ENCODE measurements around the gene PCNT. TPM values are rescaled to one million over a fixed set of nuclear protein-coding genes. Genes with fewer than 3 reads are reported as not detected.

The PCNT gene
- total and polyA plus RNA-seq, 9 of the 15 experiments (the other 6 are each of a cell fraction or from before 2014, with no cell fraction given): 9.1 to 53.5 (median 31.3) TPM

DNA sequence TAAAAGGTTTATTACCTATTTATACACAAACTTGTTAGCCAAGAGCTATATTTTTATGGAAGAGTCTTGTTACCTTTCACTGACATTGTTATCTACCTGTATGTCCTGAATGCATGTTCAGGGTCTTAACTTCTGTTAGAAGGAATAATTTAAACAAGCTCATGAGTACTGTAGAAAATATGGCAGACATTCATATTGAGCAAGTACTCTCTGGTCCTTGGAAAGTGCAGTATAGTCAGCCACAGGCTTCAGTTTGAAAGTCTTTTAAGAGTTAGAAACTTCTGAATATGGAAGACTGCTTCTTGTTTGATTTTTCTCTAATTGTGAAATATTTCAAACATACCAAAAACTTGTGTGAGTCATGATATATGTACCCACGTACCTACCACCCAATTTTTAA is 151.3 kb downstream of the PCNT start (continued):
- no peak for TF ChIP-seq THRB (CRISPR knock-in tag; conservative IDR thresholded peaks at IDR 0.05)
- TF ChIP-seq, protein P1, sequence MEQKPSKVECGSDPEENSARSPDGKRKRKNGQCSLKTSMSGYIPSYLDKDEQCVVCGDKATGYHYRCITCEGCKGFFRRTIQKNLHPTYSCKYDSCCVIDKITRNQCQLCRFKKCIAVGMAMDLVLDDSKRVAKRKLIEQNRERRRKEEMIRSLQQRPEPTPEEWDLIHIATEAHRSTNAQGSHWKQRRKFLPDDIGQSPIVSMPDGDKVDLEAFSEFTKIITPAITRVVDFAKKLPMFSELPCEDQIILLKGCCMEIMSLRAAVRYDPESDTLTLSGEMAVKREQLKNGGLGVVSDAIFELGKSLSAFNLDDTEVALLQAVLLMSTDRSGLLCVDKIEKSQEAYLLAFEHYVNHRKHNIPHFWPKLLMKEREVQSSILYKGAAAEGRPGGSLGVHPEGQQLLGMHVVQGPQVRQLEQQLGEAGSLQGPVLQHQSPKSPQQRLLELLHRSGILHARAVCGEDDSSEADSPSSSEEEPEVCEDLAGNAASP (IDR thresholded peaks at IDR 0.05): no peak
- TF ChIP-seq BRD9 (IDR thresholded peaks at IDR 0.05; ENCODE audit: low read depth, partially characterized antibody): no peak
- TF ChIP-seq PRPF4 (IDR thresholded peaks at IDR 0.05; ENCODE audit: insufficient read depth, low read depth, low read length, poor library complexity, severe bottlenecking): no peak
- TF ChIP-seq ZNF780A (CRISPR knock-in tag; IDR thresholded peaks at IDR 0.05): no peak
- no peak for TF ChIP-seq FOXO4 (CRISPR knock-in tag; IDR thresholded peaks at IDR 0.05)

- H3K36me3 ChIP-seq (ENCODE audit: control insufficient read depth, insufficient read depth, low read length): peaks cover 12% of the 10 kb centered on the region; the same call in 2 of the 3 replicates
- no peak overlapping the region for H3K27ac ChIP-seq (ENCODE audit: extremely low read depth, low read depth, low read length)
- no TSS peak for BruUV-seq (replicated peaks)
- H3K4me2 ChIP-seq (ENCODE audit: insufficient read depth, low read length): no peak overlapping the region
- peaks cover 6% of the 10 kb centered on the region; the same call in 1 of the 3 replicates for H3K79me2 ChIP-seq (ENCODE audit: control insufficient read depth, insufficient read depth, low read length)
- ATAC-seq (no peak), FAIRE-seq (no peak), DNase-seq (ENCODE audit: extremely low read depth in 1 of 4, low spot score in 3 of 4) (no peak)
- POLR2A ChIA-PET: interaction anchor here (0.6 kb wide), 1 partner anchor 22 kb away, joined by 3 read pairs; no protein-coding TSS in a partner anchor
- no peaks in the 10 kb centered on the region for H3K9me3 ChIP-seq (replicated peaks; ENCODE audit: control insufficient read depth, insufficient read depth, low read depth, low read length)
- H3K9me1 ChIP-seq (ENCODE audit: control insufficient read depth, insufficient read depth, low read length): no peaks in the 10 kb centered on the region
- in situ Hi-C loops (cut with MboI): no loop called here
- intact Hi-C loops (cut with micrococcal nuclease): no loop called here
- H4K20me1 ChIP-seq (replicated peaks; ENCODE audit: control insufficient read depth, insufficient read depth, low read length): no peaks in the 10 kb centered on the region; the same call in 1 of the 2 replicates
- no peak overlapping the region for H2AFZ ChIP-seq (ENCODE audit: low read depth, low read length)
- H3K4me1 ChIP-seq (replicated peaks in 1 of 2; ENCODE audit: control insufficient read depth in 2 of 2, insufficient read depth in 2 of 2, low read length in 2 of 2): no peaks in the 10 kb centered on the region
- no peak overlapping the region for H3K9ac ChIP-seq (ENCODE audit: insufficient read depth in 1 of 2, low read depth in 2 of 2, low read length in 2 of 2)
- H3K27me3 ChIP-seq (ENCODE audit: control insufficient read depth in 2 of 2, insufficient read depth in 2 of 2, low read length in 2 of 2): no peaks in the 10 kb centered on the region
- 83% methylated on average over 7 of the region's 7 CpGs for WGBS (ENCODE audit: insufficient coverage, low coverage, missing lambda C conversion rate)
- CTCF ChIA-PET (ENCODE audit: low intra/inter-chr PET ratio): no interaction called here
- no peak overlapping the region for H3K4me3 ChIP-seq
- TF ChIP-seq FOXP1 (CRISPR knock-in tag; IDR thresholded peaks at IDR 0.05) (no peak), MYNN (IDR thresholded peaks at IDR 0.05) (no peak), MYNN (CRISPR knock-in tag; IDR thresholded peaks at IDR 0.05) (no peak), HNRNPLL (IDR thresholded peaks at IDR 0.05; ENCODE audit: low read depth, low read length, poor library complexity, severe bottlenecking) (no peak), SAP30 (IDR thresholded peaks at IDR 0.05; ENCODE audit: borderline replicate concordance, insufficient read depth, low read depth, low read length, poor library complexity, severe bottlenecking) (no peak), BACH1 (tag; IDR thresholded peaks at IDR 0.05) (no peak), THAP12 (CRISPR knock-in tag; IDR thresholded peaks at IDR 0.05) (no peak), SOX6 (IDR thresholded peaks at IDR 0.05) (no peak), ETV6 (IDR thresholded peaks at IDR 0.05; ENCODE audit: borderline replicate concordance in 1 of 2, low read depth in 2 of 2, low read length in 1 of 2) (no peak), ETV6 (CRISPR knock-in tag; IDR thresholded peaks at IDR 0.05; ENCODE audit: borderline replicate concordance) (no peak)
Measured at GRCh38 chr21:46477765-46478164, 153.8 kb downstream of the PCNT start.
